ENCODE data around the gene RNF149. TPM values are rescaled to one million over a fixed set of nuclear protein-coding genes. Genes with fewer than 3 reads are reported as not detected.
"Not testable (repeated sequence)": the region's sequence is repeated elsewhere in the genome, so short reads cannot be mapped to it uniquely, and the experiment has no call there.

Gene RNF149
- total RNA-seq, 1 donor from 2014 or later = 89.4 TPM

- no peak for DNase-seq (ENCODE audit: extremely low spot score in 2 of 2)
- Histone ChIP-seq H3K27ac (no peak overlapping the region), H3K9me3 (no peaks in the 10 kb centered on the region), H3K27me3 (no peaks in the 10 kb centered on the region), H3K4me1 (no peaks in the 10 kb centered on the region), H3K4me3 (no peak overlapping the region), H3K36me3 (no peaks in the 10 kb centered on the region)
- intact Hi-C loops (cut with DNase I) = no loop called here
- TF ChIP-seq CTCF (IDR thresholded peaks at IDR 0.05) (no peak), POLR2A (IDR thresholded peaks at IDR 0.05) (no peak), POLR2AphosphoS5 (IDR thresholded peaks at IDR 0.05; ENCODE audit: insufficient read depth in 1 of 2, low read depth in 1 of 2) (no peak)
Measured at GRCh38 chr2:101355401-101356054, 47.0 kb upstream of the RNF149 start.

GRCh38 chr2:101354420-101355311 is 46.2 kb upstream of the RNF149 start:
- TF ChIP-seq CTCF (IDR thresholded peaks at IDR 0.05) = no peak
- no peak for TF ChIP-seq POLR2A (IDR thresholded peaks at IDR 0.05)
- TF ChIP-seq POLR2AphosphoS5 (IDR thresholded peaks at IDR 0.05; ENCODE audit: insufficient read depth in 1 of 2, low read depth in 1 of 2) = no peak
- Histone ChIP-seq H3K4me1 (no peaks in the 10 kb centered on the region), H3K27ac (no peak overlapping the region), H3K27me3 (no peaks in the 10 kb centered on the region), H3K9me3 (no peaks in the 10 kb centered on the region), H3K4me3 (no peak overlapping the region), H3K36me3 (no peaks in the 10 kb centered on the region)
- DNase-seq (ENCODE audit: extremely low spot score in 2 of 2) = no peak
- intact Hi-C loops (cut with DNase I) = no loop called here

GRCh38 chr2:101352631-101353030 is 44.1 kb upstream of the RNF149 start:
- H3K27ac ChIP-seq; H3K9me3 ChIP-seq; H3K36me3 ChIP-seq; H3K4me1 ChIP-seq; H3K4me3 ChIP-seq; intact Hi-C loops (cut with DNase I); H3K27me3 ChIP-seq; DNase-seq (ENCODE audit: extremely low spot score in 2 of 2): not testable (repeated sequence)

- Histone ChIP-seq H3K4me1 (no peaks in the 10 kb centered on the region), H3K27ac (no peak overlapping the region), H3K27me3 (no peaks in the 10 kb centered on the region), H3K36me3 (no peaks in the 10 kb centered on the region), H3K9me3 (no peaks in the 10 kb centered on the region), H3K4me3 (no peak overlapping the region)
- intact Hi-C loops (cut with DNase I) = no loop called here
- no peak for DNase-seq (ENCODE audit: extremely low spot score in 2 of 2)
- TF ChIP-seq POLR2A (IDR thresholded peaks at IDR 0.05) = no peak
- TF ChIP-seq POLR2AphosphoS5 (IDR thresholded peaks at IDR 0.05; ENCODE audit: insufficient read depth in 1 of 2, low read depth in 1 of 2) = no peak
- no peak for TF ChIP-seq CTCF (IDR thresholded peaks at IDR 0.05)
Measured at GRCh38 chr2:101351207-101351606, 42.7 kb upstream of the RNF149 start.

- intact Hi-C loops (cut with DNase I) = no loop called here
- Histone ChIP-seq H3K27me3 (no peaks in the 10 kb centered on the region), H3K4me3 (no peak overlapping the region), H3K9me3 (no peaks in the 10 kb centered on the region), H3K27ac (no peak overlapping the region), H3K36me3 (no peaks in the 10 kb centered on the region), H3K4me1 (no peaks in the 10 kb centered on the region)
- DNase-seq (ENCODE audit: extremely low spot score in 2 of 2) = no peak
- no peak for TF ChIP-seq POLR2A (IDR thresholded peaks at IDR 0.05)
- peak in 1 of 3 experiments; percentile 32 for TF ChIP-seq CTCF (IDR thresholded peaks at IDR 0.05)
Measured at GRCh38 chr2:101349893-101350662, 41.6 kb upstream of the RNF149 start.

Data from vagina (tissue), 2 donors.